ENCODE measurements around the gene LRRC37A3.
"Not testable (repeated sequence)": the region's sequence is repeated elsewhere in the genome, so short reads cannot be mapped to it uniquely, and the experiment has no call there.

The LRRC37A3 gene

GRCh38 chr17:64834060-64834459, 85.2 kb downstream of the LRRC37A3 start:
- not testable (repeated sequence) for DNase-seq (ENCODE audit: low read depth)

GRCh38 chr17:64830631-64831040, 88.6 kb downstream of the LRRC37A3 start:
- DNase-seq (ENCODE audit: low read depth): not testable (repeated sequence)

- not testable (repeated sequence) for DNase-seq (ENCODE audit: low read depth)
These were observed 89.3 kb downstream of the LRRC37A3 start for GRCh38 chr17:64829824-64830630.

DNA sequence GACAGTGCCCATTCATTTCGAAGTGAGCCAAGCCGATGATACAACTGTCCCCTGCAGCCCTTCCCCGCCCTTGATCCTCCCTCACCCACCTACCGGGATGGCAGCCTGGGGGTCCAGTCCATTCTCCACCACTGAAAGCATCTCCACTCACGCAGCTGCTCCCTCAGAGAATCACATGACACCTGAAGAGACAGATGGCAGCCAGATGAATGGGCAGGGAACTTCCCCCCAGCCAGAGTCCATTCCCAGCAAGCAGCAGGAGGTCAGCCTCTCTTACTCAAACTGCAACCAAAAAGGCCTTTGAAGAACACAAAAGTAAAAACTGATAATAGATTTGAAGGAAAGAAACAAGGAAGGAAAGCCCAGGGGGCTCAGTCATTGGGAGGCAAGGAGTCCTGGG, 90.2 kb downstream of the LRRC37A3 start:
- not testable (repeated sequence) for DNase-seq (ENCODE audit: low read depth)

GRCh38 chr17:64818904-64819303, 100.4 kb downstream of the LRRC37A3 start:
- not testable (repeated sequence) for DNase-seq (ENCODE audit: low read depth)

DNA sequence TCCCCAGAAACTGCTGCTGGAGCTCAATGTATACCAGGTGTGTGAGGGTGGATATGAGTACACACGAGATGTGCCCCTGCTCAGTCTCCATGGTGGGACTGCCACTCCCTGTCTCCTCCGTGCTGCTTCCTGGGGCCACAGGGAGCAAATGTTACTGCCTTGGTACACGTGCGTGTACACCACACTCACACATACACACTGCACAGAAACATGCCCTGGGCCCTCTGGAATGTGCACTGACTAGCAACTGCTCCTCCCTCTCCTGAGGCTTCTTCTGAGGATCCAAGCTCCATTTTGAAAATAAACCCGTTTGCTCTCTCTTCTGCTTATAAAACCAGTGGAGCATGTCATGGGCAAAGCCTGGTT, 103.5 kb downstream of the LRRC37A3 start:
- DNase-seq (ENCODE audit: low read depth): not testable (repeated sequence)

DNA sequence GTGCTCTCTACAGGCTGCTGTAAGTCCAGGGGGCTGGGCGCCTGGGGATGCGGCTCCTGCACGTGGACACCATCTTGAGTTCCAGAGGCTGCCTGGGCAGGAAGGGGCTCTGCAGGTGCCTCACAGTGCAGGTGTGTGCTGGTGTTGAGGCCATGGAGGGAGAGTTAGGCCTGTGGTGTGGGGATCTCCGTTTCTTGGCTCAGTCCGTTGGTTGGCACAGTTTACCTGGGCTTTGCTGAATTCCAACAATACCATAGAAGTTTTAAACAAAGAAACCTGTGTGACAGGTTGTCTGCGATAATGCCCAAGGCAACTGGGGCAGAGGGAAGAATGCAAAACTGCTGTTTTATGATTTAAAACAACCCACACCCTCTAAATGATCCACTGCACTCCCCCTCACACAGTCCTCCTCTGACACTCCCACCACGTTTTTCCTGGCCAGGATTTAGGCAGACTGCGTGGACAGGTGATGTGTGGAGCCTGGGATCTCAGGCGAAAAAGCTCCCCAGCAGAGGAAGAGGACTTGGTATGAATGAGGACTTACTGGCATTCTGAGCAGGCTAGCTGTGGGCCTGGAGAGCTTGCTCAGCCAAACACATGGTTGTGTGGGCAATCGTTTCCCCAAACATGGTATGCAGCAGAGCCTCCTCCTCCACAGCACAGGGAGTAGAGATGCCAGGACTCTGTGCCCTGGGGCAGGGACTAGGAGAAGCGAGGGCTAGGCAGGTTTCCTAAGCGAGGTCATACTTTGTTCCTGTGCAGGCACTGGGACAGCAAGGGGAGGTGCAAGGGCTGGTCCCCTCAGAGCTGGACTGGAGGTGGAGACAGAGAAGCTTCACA, 104.1 kb downstream of the LRRC37A3 start:
- not testable (repeated sequence) for DNase-seq (ENCODE audit: low read depth)

DNA sequence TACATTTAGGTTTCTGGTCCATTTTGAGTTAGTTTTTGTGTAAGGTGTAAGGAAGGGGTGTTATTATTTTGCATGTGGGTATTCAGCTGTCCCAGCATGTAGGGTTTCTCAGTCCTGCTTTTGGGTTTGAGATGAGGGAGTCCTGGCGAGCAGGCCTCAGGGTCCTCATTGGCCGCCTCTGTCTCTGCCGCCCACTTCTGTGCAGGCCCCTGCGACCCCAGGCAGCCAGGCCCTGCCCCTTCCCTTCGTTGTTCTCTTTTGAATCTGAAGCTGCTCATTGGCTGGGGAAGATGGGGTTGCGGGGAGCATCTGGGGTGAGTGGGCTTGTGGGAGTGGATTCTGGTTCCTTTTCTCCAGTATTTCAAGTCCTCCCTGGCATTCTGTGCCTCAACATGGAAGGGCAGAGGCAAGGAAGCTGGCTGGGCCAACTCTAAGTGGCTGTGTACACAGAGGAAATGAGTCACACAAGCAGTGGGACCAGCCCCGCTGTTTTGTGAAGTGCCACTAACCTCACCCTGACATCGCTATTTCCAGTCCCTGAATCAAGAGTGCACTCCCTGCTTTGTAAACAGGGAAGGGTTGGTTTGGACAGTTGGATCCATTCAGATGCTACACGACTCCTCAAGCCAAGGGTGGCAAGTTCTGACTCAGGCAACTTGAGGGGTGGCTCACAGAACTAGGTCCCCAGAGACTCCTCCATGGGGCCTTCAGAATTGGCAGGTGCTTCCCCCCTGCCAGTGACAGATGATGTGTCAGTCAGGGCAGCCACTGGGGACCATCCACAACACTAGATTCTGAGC, 110.9 kb downstream of the LRRC37A3 start:
- DNase-seq (ENCODE audit: low read depth): not testable (repeated sequence)
